Brain microvascular endothelial cell (primary cell): Measurements from ENCODE around the gene XPNPEP2.

ENCODE experiments used
- DNase-seq: peaks from one replicate; pipeline ENCODE4 v3.0.0-alpha.2; 2020
- H3K27ac ChIP-seq: fragments of 250-450 bp; sonication (Bioruptor Pico); 2 replicates; pipeline ENCODE4 v1.5.1; 2020; ENCODE audit warnings: mild to moderate bottlenecking, moderate library complexity
- H3K27me3 ChIP-seq: fragments of 250-450 bp; sonication (Bioruptor Pico); replicated peaks from 2 replicates; pipeline ENCODE4 v1.5.1; 2020; ENCODE audit warnings: mild to moderate bottlenecking
- H3K36me3 ChIP-seq: fragments of 250-450 bp; sonication (Bioruptor Pico); replicated peaks from 2 replicates; pipeline ENCODE4 v1.5.1; 2020; ENCODE audit warnings: mild to moderate bottlenecking
- H3K4me3 ChIP-seq: 2 replicates; pipeline ENCODE4 v1.5.1; 2011; ENCODE audit warnings: low read depth, mild to moderate bottlenecking, control low read depth, low read length, moderate library complexity
- CTCF ChIP-seq: IDR thresholded peaks from 2 replicates; pipeline ENCODE4 v1.5.1; 2011; ENCODE audit warnings: low read depth, mild to moderate bottlenecking, moderate library complexity, low read length, control low read depth, inconsistent platforms; ENCODE audit errors: missing control alignments
- in situ Hi-C: cut with HindIII; loops from 2 replicates; pipeline ENCODE4 v1.10.0; 2017; ENCODE audit warnings: low sequenced_read_pairs, low pct_ligation_motif_present

The XPNPEP2 gene

GRCh38 chrX:129783291-129783713, 44.5 kb downstream of the XPNPEP2 start:
- no peaks in the 10 kb centered on the region for H3K36me3 ChIP-seq
- H3K27me3 ChIP-seq, result no peaks in the 10 kb centered on the region
- DNase-seq, result no peak
- in situ Hi-C loops, result no loop called here
- no peak overlapping the region for H3K4me3 ChIP-seq
- H3K27ac ChIP-seq, result no peak overlapping the region
- no peak for TF ChIP-seq CTCF

GRCh38 chrX:129784371-129784770, 45.6 kb downstream of the XPNPEP2 start:
- no peak for DNase-seq
- Histone ChIP-seq H3K27ac (no peak overlapping the region), H3K27me3 (no peaks in the 10 kb centered on the region), H3K4me3 (no peak overlapping the region), H3K36me3 (no peaks in the 10 kb centered on the region)
- in situ Hi-C loops, result no loop called here
- no peak for TF ChIP-seq CTCF

DNA sequence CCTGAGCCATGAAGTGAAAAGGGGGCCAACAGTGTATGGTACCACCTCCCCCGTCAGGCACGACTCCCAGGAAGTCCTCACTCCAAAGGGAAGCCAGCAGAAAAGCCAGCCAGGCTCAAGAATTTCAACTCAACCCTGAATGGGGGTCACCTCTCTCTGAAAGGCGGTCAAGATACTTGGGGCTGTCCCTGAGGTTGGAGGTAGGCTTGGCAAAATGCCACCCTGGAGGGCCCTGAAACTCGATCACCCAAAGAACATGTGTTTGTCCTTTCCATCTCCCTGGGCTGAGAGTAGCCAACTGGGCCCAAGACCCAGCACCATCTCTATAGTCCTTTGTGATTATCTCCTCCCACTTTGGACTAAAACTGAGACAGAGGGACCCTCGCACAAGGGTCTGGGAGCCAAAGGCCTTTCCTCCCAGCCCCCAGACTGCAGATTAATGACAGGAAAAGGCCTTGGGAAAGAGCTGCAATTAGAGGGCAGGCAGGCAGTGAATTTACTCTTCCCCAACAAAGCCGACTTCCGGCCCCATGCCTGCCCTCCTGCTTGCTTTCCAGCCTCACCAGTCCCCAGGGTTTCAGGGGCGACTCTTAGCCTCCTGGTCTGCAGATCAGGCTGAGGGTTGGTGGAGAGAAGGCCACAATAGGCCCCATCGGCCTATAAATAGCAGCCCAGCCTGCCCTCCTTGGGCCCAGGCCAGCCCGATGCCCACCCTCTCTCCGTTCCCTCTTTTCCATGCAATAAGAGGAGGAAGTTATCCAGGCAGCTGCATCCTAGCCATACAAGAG, 46.6 kb downstream of the XPNPEP2 start:
- no peaks in the 10 kb centered on the region for H3K27me3 ChIP-seq
- no peak overlapping the region for H3K4me3 ChIP-seq
- no peak for TF ChIP-seq CTCF
- in situ Hi-C loops, result no loop called here
- no peak overlapping the region for H3K27ac ChIP-seq
- H3K36me3 ChIP-seq, result no peaks in the 10 kb centered on the region
- DNase-seq, result no peak

- no peak overlapping the region for H3K4me3 ChIP-seq
- no peak overlapping the region for H3K27ac ChIP-seq
- no peak for DNase-seq
- no peaks in the 10 kb centered on the region for H3K27me3 ChIP-seq
- in situ Hi-C loops, result no loop called here
- no peak for TF ChIP-seq CTCF
- H3K36me3 ChIP-seq, result no peaks in the 10 kb centered on the region
Observed at GRCh38 chrX:129786210-129786651, 47.5 kb downstream of the XPNPEP2 start.

- Histone ChIP-seq H3K27me3 (no peaks in the 10 kb centered on the region), H3K4me3 (no peak overlapping the region), H3K36me3 (no peaks in the 10 kb centered on the region), H3K27ac (no peak overlapping the region)
- in situ Hi-C loops, result no loop called here
- no peak for TF ChIP-seq CTCF
- DNase-seq, result no peak
Observed at GRCh38 chrX:129787336-129788055, 48.7 kb downstream of the XPNPEP2 start.
